ENCODE results near the gene ST6GALNAC3.

Gene ST6GALNAC3

DNA sequence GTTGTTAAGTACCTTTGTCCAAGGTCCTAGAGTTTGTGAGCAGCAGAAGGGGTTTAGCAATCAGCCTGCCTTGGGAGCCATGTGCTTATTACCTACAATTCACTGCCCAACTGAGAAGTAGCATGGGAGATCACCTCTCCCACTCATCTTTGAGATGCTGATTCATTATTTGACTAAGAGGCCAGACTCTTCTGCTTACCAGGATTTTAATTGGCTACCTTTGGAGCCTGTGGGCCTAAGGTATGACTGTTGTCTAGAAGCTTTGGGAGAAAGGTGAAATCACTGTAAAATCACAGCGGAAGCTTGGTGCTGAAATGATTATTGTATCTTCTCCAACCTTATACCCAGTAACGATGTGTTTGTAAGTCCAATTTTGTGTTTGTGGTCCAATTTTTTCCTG lies 213.4 kb downstream of the ST6GALNAC3 start:
- Histone ChIP-seq H3K27ac (ENCODE audit: insufficient read depth, low read depth, low read length, poor library complexity, severe bottlenecking) (no peak overlapping the region), H3K4me1 (ENCODE audit: control insufficient read depth, insufficient read depth, low read length) (peaks cover 12% of the 10 kb centered on the region), H3K27me3 (ENCODE audit: control insufficient read depth, insufficient read depth, low read length, poor library complexity, severe bottlenecking) (no peaks in the 10 kb centered on the region), H3K4me3 (ENCODE audit: insufficient read depth, low read depth, low read length) (no peak overlapping the region), H3K9me3 (ENCODE audit: control insufficient read depth, low read length) (no peaks in the 10 kb centered on the region), H3K36me3 (ENCODE audit: control insufficient read depth, insufficient read depth, low read length) (no peaks in the 10 kb centered on the region)
- WGBS, 2 experiments = 98 to 100% methylated on average over 1 to 2 of the region's 2 CpGs

DNA sequence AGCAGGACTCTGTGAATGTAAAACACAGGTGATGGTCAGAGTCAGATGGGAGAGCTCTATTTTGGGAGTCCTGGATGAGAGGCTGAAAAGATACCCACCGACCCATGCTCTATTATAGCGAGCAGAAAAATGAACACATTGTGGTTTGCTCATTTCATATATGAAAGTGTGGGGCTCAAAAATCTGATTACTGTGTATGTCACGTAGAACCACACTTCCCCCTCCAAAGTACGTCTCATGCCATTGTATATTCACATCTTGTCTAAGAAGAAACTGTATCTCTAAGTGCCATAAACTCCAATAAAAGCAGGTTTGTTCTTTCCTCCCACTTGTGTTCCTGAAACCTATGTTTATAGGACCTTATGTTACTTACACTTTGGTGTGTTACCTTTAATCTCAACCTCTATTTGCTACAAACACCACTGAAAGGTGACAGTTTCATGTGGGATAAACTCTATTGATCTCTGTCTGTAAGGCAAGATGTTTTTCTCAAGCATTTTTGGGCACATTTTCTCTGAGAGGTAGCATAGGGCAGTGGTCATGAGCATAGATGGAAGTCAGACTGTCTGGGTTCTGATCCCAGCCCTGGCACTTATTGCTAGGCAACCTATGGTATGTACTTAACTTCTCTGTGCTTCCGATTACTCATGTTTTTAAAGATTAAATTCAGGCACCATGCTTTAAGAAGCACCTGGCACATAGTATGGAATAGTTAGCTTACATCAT lies 214.4 kb downstream of the ST6GALNAC3 start:
- H3K27ac ChIP-seq (ENCODE audit: insufficient read depth, low read depth, low read length, poor library complexity, severe bottlenecking) = no peak overlapping the region
- WGBS, 2 experiments = 94 to 95% methylated on average over 5 of the region's 5 CpGs

DNA sequence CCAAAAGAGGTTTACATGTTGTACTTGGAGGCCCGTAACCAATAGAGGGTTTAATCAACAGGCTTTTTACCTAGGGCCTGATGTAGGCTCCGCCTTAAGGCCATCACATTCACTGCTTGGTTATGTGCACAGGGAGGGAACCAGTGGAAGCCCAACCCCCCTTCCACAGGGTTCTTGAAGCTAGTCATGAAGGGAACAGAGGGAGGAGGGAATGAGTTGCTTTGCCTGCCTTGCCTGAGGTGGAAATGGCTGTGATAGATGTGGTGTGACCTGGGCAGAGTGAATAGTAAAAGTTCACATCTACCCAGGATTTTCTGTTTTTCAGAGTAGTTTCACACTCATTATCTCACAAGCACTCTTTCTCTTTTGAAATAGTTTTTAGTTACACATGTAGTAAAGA lies 215.1 kb downstream of the ST6GALNAC3 start:
- Histone ChIP-seq H3K36me3 (ENCODE audit: control insufficient read depth, insufficient read depth, low read length) (no peaks in the 10 kb centered on the region), H3K9me3 (ENCODE audit: control insufficient read depth, low read length) (no peaks in the 10 kb centered on the region), H3K27ac (ENCODE audit: insufficient read depth, low read depth, low read length, poor library complexity, severe bottlenecking) (no peak overlapping the region), H3K4me3 (ENCODE audit: insufficient read depth, low read depth, low read length) (no peak overlapping the region), H3K4me1 (ENCODE audit: control insufficient read depth, insufficient read depth, low read length) (peaks cover 12% of the 10 kb centered on the region), H3K27me3 (ENCODE audit: control insufficient read depth, insufficient read depth, low read length, poor library complexity, severe bottlenecking) (no peaks in the 10 kb centered on the region)
- 91 to 92% methylated on average over 2 of the region's 2 CpGs for WGBS, 2 experiments

More for the DNA sequence above, 214.4 kb downstream of the ST6GALNAC3 start:
- H3K4me3 ChIP-seq (ENCODE audit: insufficient read depth, low read depth, low read length) = no peak overlapping the region
- H3K36me3 ChIP-seq (ENCODE audit: control insufficient read depth, insufficient read depth, low read length) = no peaks in the 10 kb centered on the region
- H3K27me3 ChIP-seq (ENCODE audit: control insufficient read depth, insufficient read depth, low read length, poor library complexity, severe bottlenecking) = no peaks in the 10 kb centered on the region
- peaks cover 12% of the 10 kb centered on the region for H3K4me1 ChIP-seq (ENCODE audit: control insufficient read depth, insufficient read depth, low read length)
- H3K9me3 ChIP-seq (ENCODE audit: control insufficient read depth, low read length) = no peaks in the 10 kb centered on the region

DNA sequence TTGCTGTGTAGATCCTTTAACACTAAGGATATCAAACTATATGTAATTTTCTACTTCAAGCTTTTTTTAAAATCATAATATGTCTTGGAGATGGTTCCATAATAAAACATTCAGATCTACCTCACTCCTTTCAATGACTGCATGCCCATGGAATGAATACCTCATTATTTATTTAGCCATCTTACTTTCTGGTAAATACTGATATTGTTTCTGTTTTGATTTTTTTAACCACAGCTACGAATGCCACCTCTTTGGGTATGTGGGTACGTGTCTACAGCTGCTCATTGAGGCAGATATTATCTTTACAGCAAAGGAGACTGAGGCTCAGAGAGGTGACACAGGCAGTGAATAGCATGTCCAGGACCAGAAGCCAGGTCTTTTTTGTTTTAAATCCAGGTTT lies 215.7 kb downstream of the ST6GALNAC3 start:
- WGBS, 2 experiments = 97 to 98% methylated on average over 2 of the region's 2 CpGs
- Histone ChIP-seq H3K27me3 (ENCODE audit: control insufficient read depth, insufficient read depth, low read length, poor library complexity, severe bottlenecking) (no peaks in the 10 kb centered on the region), H3K9me3 (ENCODE audit: control insufficient read depth, low read length) (no peaks in the 10 kb centered on the region), H3K4me1 (ENCODE audit: control insufficient read depth, insufficient read depth, low read length) (peaks cover 12% of the 10 kb centered on the region), H3K27ac (ENCODE audit: insufficient read depth, low read depth, low read length, poor library complexity, severe bottlenecking) (no peak overlapping the region), H3K36me3 (ENCODE audit: control insufficient read depth, insufficient read depth, low read length) (no peaks in the 10 kb centered on the region), H3K4me3 (ENCODE audit: insufficient read depth, low read depth, low read length) (no peak overlapping the region)

DNA sequence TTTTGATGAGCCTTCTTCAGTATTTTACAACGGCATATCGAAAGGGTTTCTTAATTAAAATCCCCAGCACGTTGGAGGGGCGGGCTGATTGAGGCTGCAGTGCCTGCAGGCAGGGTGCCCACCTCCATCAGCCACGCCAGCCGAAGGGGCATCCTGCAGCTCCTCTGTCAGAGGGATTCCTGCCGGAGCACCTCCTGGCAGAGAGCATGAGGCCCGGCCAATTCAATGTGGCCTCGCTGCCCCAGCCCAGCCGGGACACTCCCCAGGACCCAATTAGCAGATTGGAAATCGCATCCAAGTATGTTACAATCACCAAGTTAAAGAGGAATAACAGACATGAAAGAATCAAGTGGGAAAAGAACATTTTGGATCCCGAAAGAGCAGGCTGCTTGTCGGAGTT lies 216.6 kb downstream of the ST6GALNAC3 start:
- WGBS, 2 experiments = 76 to 84% methylated on average over 13 of the region's 13 CpGs
- Histone ChIP-seq H3K27me3 (ENCODE audit: control insufficient read depth, insufficient read depth, low read length, poor library complexity, severe bottlenecking) (no peaks in the 10 kb centered on the region), H3K9me3 (ENCODE audit: control insufficient read depth, low read length) (no peaks in the 10 kb centered on the region), H3K4me1 (ENCODE audit: control insufficient read depth, insufficient read depth, low read length) (peaks cover 12% of the 10 kb centered on the region), H3K36me3 (ENCODE audit: control insufficient read depth, insufficient read depth, low read length) (no peaks in the 10 kb centered on the region), H3K27ac (ENCODE audit: insufficient read depth, low read depth, low read length, poor library complexity, severe bottlenecking) (no peak overlapping the region), H3K4me3 (ENCODE audit: insufficient read depth, low read depth, low read length) (no peak overlapping the region)

DNA sequence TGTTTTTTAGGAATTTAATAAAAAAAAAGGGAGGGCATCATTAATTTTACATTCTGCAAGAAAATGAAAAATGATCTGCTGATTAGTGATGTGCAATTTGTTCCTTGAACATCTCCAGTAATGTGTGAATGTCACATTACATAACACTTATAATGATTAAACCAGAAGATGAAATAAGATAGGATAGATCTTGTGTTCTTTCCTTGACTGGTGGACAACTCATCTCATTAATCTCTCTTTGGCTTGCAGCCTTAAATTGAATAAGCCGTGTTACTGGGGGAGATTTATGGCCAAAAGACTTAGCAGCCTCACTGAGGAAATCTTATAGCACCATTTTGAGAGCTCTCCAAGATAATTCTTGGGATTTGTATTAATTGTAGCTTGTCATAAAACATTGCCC lies 217.2 kb downstream of the ST6GALNAC3 start:
- Histone ChIP-seq H3K4me3 (ENCODE audit: insufficient read depth, low read depth, low read length) (no peak overlapping the region), H3K9me3 (ENCODE audit: control insufficient read depth, low read length) (no peaks in the 10 kb centered on the region), H3K36me3 (ENCODE audit: control insufficient read depth, insufficient read depth, low read length) (no peaks in the 10 kb centered on the region), H3K4me1 (ENCODE audit: control insufficient read depth, insufficient read depth, low read length) (peaks cover 12% of the 10 kb centered on the region), H3K27ac (ENCODE audit: insufficient read depth, low read depth, low read length, poor library complexity, severe bottlenecking) (no peak overlapping the region), H3K27me3 (ENCODE audit: control insufficient read depth, insufficient read depth, low read length, poor library complexity, severe bottlenecking) (no peaks in the 10 kb centered on the region)
- WGBS, 2 experiments = 90 to 93% methylated on average over 1 of the region's 1 CpG

DNA sequence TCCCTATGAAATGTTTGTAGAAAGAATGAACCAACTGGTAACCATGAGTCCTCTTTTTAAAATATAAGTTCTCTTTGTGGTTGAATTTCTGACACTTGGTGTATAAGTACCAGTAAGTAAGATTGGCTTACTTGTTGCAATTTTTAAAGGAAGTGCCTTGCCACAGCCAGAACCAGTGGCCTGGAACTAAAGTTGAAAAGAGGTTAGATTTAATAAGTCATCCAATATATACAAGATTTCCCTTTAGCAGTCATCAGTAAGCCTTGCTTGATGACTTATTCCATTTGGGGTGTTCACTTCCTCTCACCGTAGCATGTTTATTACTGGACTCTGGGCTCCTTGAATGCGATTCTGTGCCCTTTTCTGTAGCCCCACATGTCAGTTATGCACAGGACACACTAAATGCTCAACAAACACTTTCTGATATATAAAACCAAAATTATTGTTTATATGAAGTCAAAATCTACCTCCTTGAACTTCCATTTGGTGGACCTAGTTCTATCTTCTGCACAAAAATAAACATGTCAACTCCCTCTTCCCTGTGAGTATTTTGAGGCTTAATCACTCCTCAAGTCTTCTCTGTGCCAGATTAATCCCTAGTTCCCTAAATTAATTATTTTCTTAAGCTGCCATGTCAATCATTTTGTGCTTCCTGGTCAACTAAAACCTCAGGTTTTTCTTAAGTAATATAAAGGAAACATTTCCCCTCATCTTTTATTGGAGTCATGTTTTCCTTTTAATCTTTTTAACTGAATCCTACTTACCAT lies 218.1 kb downstream of the ST6GALNAC3 start:
- no peak overlapping the region for H3K4me3 ChIP-seq (ENCODE audit: insufficient read depth, low read depth, low read length)
- no peaks in the 10 kb centered on the region for H3K27me3 ChIP-seq (ENCODE audit: control insufficient read depth, insufficient read depth, low read length, poor library complexity, severe bottlenecking)
- WGBS, 2 experiments = 98% methylated on average over 2 of the region's 2 CpGs
- no peaks in the 10 kb centered on the region for H3K36me3 ChIP-seq (ENCODE audit: control insufficient read depth, insufficient read depth, low read length)
- H3K9me3 ChIP-seq (ENCODE audit: control insufficient read depth, low read length) = no peaks in the 10 kb centered on the region
- H3K27ac ChIP-seq (ENCODE audit: insufficient read depth, low read depth, low read length, poor library complexity, severe bottlenecking) = no peak overlapping the region
- H3K4me1 ChIP-seq (ENCODE audit: control insufficient read depth, insufficient read depth, low read length) = peaks cover 12% of the 10 kb centered on the region

DNA sequence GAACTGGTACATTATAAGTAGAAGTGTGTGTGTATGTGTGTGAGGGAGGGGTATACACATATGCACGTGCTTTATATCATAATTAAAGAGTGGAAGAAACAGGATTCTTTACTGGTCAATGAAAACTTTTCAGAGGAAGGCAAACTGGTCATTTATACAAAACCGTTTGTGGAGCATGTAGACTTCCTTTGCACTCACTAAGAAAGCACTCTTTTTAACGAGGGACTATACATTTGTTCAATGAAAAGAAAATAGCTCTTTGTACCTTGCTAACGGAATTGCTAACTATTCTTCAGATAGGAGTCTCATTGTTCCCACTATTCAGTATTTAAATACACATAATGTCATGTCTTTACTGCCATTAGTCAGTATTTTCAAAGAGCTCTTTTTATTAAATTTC lies 219.3 kb downstream of the ST6GALNAC3 start:
- no peak overlapping the region for H3K27ac ChIP-seq (ENCODE audit: insufficient read depth, low read depth, low read length, poor library complexity, severe bottlenecking)
- H3K4me3 ChIP-seq (ENCODE audit: insufficient read depth, low read depth, low read length) = no peak overlapping the region
- WGBS, 2 experiments = 68 to 78% methylated on average over 4 of the region's 4 CpGs
- no peaks in the 10 kb centered on the region for H3K36me3 ChIP-seq (ENCODE audit: control insufficient read depth, insufficient read depth, low read length)
- H3K4me1 ChIP-seq (ENCODE audit: control insufficient read depth, insufficient read depth, low read length) = peaks cover 16% of the 10 kb centered on the region
- no peaks in the 10 kb centered on the region for H3K27me3 ChIP-seq (ENCODE audit: control insufficient read depth, insufficient read depth, low read length, poor library complexity, severe bottlenecking)
- H3K9me3 ChIP-seq (ENCODE audit: control insufficient read depth, low read length) = no peaks in the 10 kb centered on the region

DNA sequence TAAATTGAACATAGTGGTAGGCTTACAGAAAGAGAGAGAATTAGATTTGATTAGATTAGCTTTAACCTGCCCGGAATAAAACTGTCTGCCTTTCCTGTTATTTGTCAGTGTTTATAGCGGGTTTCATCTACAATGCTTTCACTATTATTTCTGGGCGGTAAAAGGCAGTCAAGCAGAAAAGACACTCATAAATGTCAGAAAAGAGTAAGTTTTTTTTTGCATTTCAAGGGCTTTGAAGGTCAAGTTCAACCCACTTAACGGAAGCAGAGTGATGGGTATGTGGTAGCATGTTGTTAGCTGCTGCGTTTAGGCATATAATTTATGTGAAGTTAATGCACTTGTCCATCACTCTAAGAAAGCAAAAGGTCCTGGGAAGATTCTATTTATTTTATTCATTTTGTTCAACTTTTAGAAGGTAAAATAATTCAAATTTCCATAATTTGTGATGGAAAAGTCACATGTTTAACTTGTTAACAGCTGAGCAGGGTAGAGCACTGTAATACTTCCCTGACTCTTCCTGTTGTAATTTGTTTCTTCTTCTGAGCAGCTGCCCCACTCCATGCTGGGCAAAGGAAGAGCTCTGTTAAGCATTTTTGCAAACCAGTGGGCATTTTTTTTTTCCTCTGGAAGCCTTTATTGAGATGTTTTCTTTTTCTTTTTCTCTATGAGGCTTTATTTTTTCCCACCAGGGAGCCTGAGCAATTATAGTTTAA lies 220.1 kb downstream of the ST6GALNAC3 start:
- H3K9me3 ChIP-seq (ENCODE audit: control insufficient read depth, low read length) = no peaks in the 10 kb centered on the region

DNA sequence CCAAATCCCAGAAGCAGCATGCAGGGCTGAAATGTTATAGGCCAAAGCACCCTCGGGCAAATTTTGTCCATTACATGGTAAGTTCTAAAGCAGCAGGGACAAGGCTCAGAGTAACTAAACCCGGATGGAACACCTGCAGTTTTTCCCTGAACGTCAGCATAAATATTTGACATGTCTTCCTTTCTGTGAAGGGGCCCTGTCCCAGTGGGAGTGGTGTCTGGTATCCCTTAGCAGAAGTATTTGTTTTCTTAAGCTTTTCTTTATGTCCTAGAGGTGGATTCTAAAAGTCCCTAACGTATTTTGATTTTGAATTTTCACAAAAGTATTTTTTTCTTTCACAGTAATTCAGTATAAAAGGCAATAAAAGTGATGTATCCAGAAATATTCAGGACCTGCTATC lies 223.9 kb downstream of the ST6GALNAC3 start:
- no peak overlapping the region for H3K27ac ChIP-seq (ENCODE audit: insufficient read depth, low read depth, low read length, poor library complexity, severe bottlenecking)
- no peaks in the 10 kb centered on the region for H3K36me3 ChIP-seq (ENCODE audit: control insufficient read depth, insufficient read depth, low read length)
- H3K9me3 ChIP-seq (ENCODE audit: control insufficient read depth, low read length) = no peaks in the 10 kb centered on the region
- H3K4me1 ChIP-seq (ENCODE audit: control insufficient read depth, insufficient read depth, low read length) = peaks cover 6% of the 10 kb centered on the region
- WGBS, 2 experiments = 51 to 58% methylated on average over 3 of the region's 4 CpGs
- H3K4me3 ChIP-seq (ENCODE audit: insufficient read depth, low read depth, low read length) = no peak overlapping the region
- no peaks in the 10 kb centered on the region for H3K27me3 ChIP-seq (ENCODE audit: control insufficient read depth, insufficient read depth, low read length, poor library complexity, severe bottlenecking)

More for the DNA sequence above, 220.1 kb downstream of the ST6GALNAC3 start:
- Histone ChIP-seq H3K27me3 (ENCODE audit: control insufficient read depth, insufficient read depth, low read length, poor library complexity, severe bottlenecking) (no peaks in the 10 kb centered on the region), H3K4me3 (ENCODE audit: insufficient read depth, low read depth, low read length) (no peak overlapping the region), H3K27ac (ENCODE audit: insufficient read depth, low read depth, low read length, poor library complexity, severe bottlenecking) (no peak overlapping the region), H3K4me1 (ENCODE audit: control insufficient read depth, insufficient read depth, low read length) (peaks cover 16% of the 10 kb centered on the region), H3K36me3 (ENCODE audit: control insufficient read depth, insufficient read depth, low read length) (no peaks in the 10 kb centered on the region)
- 88 to 95% methylated on average over 5 of the region's 5 CpGs for WGBS, 2 experiments

Measured in ectodermal cell (in vitro differentiated cells).